Measurements from ENCODE around the gene SPINK2.
A peak's percentile ranks its signal among the peaks of the same experiment; 100 is the strongest.

The SPINK2 gene

DNA sequence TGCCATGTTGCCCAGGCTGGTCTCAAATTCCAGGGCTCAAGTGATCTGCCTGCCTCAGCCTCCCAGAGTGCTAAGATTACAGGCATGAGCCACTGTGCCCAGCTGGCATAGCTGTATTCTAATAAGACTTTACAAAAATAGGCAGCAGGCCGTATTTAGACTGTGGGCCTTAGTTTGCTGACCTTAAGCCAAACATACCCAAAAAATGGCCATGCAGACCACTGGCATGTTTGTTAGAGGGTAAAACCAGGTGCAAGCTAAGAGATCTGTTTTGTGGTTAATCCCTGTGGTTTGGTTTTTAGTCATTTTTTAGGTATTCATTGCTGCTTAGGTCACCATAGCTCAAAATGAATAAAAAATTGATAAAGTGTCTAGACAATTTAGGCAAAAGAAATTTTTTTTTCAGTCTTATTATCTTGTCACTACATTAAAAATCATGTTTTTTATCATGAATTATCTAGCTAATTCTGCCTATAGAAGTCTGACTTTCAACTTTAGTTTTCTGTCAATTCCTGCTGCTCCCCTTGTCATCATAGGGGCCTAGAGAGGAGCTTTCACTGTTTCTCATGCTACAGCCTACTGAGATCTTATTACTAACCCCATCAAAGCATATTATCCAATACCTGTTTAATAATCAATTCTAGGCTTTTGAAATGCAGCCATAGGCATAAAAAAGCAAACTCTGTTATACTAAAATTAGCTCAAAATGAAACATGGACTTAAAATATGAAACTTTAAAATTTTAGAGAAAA lies 7.5 kb upstream of the SPINK2 start:
- no peak for DNase-seq (ENCODE audit: low read depth)
- no peak overlapping the region for H3K4me3 ChIP-seq (ENCODE audit: low read depth, low read length)
- TF ChIP-seq, protein P1, sequence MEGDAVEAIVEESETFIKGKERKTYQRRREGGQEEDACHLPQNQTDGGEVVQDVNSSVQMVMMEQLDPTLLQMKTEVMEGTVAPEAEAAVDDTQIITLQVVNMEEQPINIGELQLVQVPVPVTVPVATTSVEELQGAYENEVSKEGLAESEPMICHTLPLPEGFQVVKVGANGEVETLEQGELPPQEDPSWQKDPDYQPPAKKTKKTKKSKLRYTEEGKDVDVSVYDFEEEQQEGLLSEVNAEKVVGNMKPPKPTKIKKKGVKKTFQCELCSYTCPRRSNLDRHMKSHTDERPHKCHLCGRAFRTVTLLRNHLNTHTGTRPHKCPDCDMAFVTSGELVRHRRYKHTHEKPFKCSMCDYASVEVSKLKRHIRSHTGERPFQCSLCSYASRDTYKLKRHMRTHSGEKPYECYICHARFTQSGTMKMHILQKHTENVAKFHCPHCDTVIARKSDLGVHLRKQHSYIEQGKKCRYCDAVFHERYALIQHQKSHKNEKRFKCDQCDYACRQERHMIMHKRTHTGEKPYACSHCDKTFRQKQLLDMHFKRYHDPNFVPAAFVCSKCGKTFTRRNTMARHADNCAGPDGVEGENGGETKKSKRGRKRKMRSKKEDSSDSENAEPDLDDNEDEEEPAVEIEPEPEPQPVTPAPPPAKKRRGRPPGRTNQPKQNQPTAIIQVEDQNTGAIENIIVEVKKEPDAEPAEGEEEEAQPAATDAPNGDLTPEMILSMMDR (IDR thresholded peaks at IDR 0.05; ENCODE audit: low read depth, low read length, missing control alignments), result no peak

DNA sequence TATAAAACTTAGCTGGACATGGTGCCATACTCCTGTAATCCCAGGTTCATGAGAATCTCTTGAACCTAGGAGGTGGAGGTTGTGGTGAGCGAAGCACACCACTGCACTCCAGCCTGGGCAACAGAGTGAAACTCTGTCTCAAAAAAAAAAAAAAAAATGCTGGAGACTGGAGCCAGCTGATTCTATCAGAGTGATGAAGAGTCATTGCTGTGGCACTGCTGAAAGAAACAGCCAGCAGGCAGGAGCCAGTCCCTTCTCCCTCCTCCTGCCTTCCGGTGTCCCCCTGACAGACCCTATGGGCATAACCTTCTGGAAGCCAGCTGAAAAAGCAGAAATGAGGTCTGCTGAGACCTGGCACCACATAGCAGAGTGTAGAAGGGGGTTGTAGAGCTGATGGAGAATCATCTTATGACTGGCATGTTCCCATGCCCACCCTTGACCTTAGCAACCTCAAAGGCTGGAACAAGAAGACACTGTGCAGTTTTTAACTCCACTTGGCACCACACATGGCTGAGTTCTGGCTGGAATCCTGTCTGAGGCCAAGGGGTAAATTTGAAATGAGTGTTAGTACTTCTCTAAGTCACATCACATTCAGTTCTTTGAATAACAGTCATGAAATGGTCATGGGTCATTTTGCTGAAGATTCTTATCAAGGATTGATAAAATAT lies 2.6 kb upstream of the SPINK2 start:
- H3K4me3 ChIP-seq (ENCODE audit: low read depth, low read length), result no peak overlapping the region
- no peak for DNase-seq (ENCODE audit: low read depth)
- TF ChIP-seq, protein P1 (IDR thresholded peaks at IDR 0.05; ENCODE audit: low read depth, low read length, missing control alignments), result no peak

DNA sequence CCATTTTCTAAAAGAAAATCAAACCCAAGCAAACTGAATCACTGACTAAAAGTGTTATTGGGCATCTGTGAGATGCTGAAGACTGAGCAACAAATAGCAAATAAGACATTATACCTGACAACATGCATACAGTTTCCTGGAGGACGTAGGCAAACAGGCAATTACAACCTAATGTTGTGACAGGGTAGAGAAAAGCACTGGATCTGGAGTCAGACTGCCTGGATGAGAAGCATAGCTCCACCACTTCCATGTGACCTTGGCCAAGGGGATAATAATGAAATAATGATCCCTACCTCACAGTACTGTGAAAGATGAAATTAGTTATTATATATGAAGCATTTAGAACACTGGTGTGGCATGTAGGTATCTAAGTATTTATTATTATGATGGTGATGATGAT lies 2.7 kb downstream of the SPINK2 start:
- no peak for DNase-seq (ENCODE audit: low read depth)
- H3K4me3 ChIP-seq (ENCODE audit: low read depth, low read length), result no peak overlapping the region
- TF ChIP-seq, protein P1 (IDR thresholded peaks at IDR 0.05; ENCODE audit: low read depth, low read length, missing control alignments), result no peak

DNA sequence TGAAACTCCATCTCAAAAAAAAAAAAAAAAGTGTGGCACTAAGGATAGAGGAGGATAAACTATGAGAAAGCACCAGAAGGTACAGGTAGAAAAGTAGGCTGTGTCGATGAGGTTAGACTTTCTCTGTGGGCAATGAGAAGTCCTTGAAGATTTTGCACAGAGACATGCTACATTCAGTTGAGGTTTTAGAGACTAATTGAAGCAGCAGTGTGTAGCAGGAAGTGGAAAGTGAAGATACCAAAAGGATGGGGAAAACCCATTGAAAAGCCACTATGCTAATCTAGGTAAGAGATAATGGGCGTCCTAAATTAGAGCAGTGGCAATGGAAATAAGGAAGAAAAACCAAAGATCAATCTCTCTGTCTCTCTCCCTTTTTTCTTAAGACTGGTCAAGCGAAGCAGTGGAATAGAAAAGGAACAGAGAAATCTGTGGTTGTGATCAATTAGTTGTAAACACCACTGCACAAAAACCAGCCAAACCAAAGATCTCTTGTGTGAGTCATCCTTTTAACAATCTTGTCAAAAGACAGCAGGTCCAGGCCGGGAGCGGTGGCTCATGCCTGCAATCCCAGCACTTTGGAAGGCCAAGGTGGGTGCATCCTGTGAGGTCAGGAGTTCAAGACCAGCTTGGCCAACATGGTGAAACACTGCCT lies 3.5 kb downstream of the SPINK2 start:
- TF ChIP-seq, protein P1 (IDR thresholded peaks at IDR 0.05; ENCODE audit: low read depth, low read length, missing control alignments), result no peak
- H3K4me3 ChIP-seq (ENCODE audit: low read depth, low read length), result no peak overlapping the region
- peak; percentile 30 for DNase-seq (ENCODE audit: low read depth)

DNA sequence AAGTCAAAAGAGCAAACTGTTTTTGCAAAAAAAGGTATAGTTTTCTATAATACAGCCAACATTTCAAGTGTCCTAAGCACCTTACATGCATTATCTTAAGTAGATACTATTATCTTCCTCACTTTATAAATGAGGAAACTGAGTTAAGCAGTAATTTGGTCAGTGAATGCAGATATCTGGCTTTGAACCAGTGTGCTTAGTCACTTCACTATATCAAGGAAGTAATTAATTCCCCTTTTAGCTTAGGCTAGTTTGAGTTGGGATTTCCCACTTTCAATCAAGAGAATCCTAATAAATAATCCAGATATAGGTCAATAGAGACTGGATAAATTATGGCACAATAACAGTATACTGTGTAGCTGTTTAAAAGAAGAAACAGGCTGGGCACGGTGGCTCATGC lies 14.8 kb downstream of the SPINK2 start:
- no peak overlapping the region for H3K4me3 ChIP-seq (ENCODE audit: low read depth, low read length)
- TF ChIP-seq, protein P1 (IDR thresholded peaks at IDR 0.05; ENCODE audit: low read depth, low read length, missing control alignments), result no peak
- DNase-seq (ENCODE audit: low read depth), result no peak

DNA sequence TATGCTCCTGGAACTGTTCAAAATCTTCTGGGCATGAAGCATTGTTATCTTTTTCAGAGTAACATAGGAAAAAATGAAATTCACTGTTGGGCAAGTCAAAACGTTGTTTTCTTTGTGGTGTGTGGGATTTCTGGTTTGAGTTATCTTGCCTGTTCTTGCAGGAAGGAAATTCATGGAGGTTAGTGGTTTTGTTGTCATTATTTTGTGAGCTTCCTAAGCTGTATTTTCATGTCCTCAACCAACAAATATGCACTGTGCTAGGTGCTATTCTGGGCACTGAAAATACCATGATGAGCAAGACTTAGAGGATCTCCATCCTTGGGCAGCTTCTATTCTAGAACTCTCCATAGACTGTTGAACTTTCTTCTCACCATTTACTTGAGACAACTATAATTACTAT lies 16.9 kb downstream of the SPINK2 start:
- no peak for DNase-seq (ENCODE audit: low read depth)
- TF ChIP-seq, protein P1 (IDR thresholded peaks at IDR 0.05; ENCODE audit: low read depth, low read length, missing control alignments), result no peak

More for the DNA sequence above, 16.9 kb downstream of the SPINK2 start:
- no peak overlapping the region for H3K4me3 ChIP-seq (ENCODE audit: low read depth, low read length)

Measured in GM12864 (cell line).